Endodermal cell (in vitro differentiated cells): ENCODE measurements around the gene PGS1. TPM values are rescaled to one million over a fixed set of nuclear protein-coding genes. Genes with fewer than 3 reads are reported as not detected.

Source experiments
- DNase-seq: peaks from one replicate; pipeline ENCODE4 v3.0.0-alpha.2; 2017
- H3K27ac ChIP-seq: 2 replicates; pipeline ENCODE4 v1.5.1; 2013; ENCODE audit warnings: mild to moderate bottlenecking, low read depth, low read length, moderate library complexity
- H3K27me3 ChIP-seq: 2 replicates; pipeline ENCODE4 v1.6.1; 2013; ENCODE audit warnings: mild to moderate bottlenecking, low read length, moderate library complexity; ENCODE audit not compliant: insufficient read depth, control insufficient read depth, poor library complexity, severe bottlenecking
- H3K36me3 ChIP-seq: 2 replicates; pipeline ENCODE4 v1.7.0; 2013; ENCODE audit warnings: mild to moderate bottlenecking, low read length, moderate library complexity; ENCODE audit not compliant: control insufficient read depth, insufficient read depth
- H3K4me1 ChIP-seq: one replicate; pipeline ENCODE4 v1.7.0; 2013; ENCODE audit warnings: low read length; ENCODE audit not compliant: control insufficient read depth, insufficient read depth
- H3K4me3 ChIP-seq: 2 replicates; pipeline ENCODE4 v1.5.1; 2013; ENCODE audit warnings: mild to moderate bottlenecking, low read length, moderate library complexity
- H3K9ac ChIP-seq: 2 replicates; pipeline ENCODE4 v1.6.1; 2013; ENCODE audit warnings: mild to moderate bottlenecking, low read length, moderate library complexity; ENCODE audit not compliant: poor library complexity, severe bottlenecking; ENCODE audit errors: extremely low read depth
- H3K9me3 ChIP-seq: 2 replicates; pipeline ENCODE4 v1.6.1; 2013; ENCODE audit warnings: mild to moderate bottlenecking, low read length, moderate library complexity; ENCODE audit not compliant: control insufficient read depth
- H3K27ac Mint-ChIP-seq: 2 replicates; pipeline ENCODE4 v1.8.0; 2020; ENCODE audit warnings: mixed read lengths
- H3K27me3 Mint-ChIP-seq: 2 replicates; pipeline ENCODE4 v1.8.0; 2021; ENCODE audit warnings: mild to moderate bottlenecking, mixed read lengths; ENCODE audit not compliant: insufficient read depth
- H3K36me3 Mint-ChIP-seq: 2 replicates; pipeline ENCODE4 v1.8.0; 2020; ENCODE audit warnings: low read depth, mixed read lengths
- H3K4me1 Mint-ChIP-seq: 2 replicates; pipeline ENCODE4 v1.8.0; 2020; ENCODE audit warnings: mixed read lengths
- H3K4me3 Mint-ChIP-seq: 2 replicates; pipeline ENCODE4 v1.8.0; 2020; ENCODE audit warnings: mild to moderate bottlenecking, moderate library complexity, mixed read lengths
- H3K9me3 Mint-ChIP-seq: 2 replicates; pipeline ENCODE4 v1.8.0; 2020; ENCODE audit warnings: mild to moderate bottlenecking, mixed read lengths
- WGBS, 2 experiments: methylation state at CpG; one replicate each; pipeline versions ENCODE4 v1.1.5 to v1.1.7; 2013; ENCODE audit warnings: missing lambda C conversion rate in 2 of 2, mixed read lengths in 1 of 2; ENCODE audit not compliant: insufficient coverage in 1 of 2, insufficient read length in 1 of 2; 5-methylcytosine and 5-hydroxymethylcytosine counted together
- total RNA-seq, 2 donors: library from RNA; stranded (reverse); fragmentation: NEBNext Ultra II Directional in 1 of 2; extraction: Animal tissue kit (Norgen Biotek cat#: 25700) in 1 of 2; gene quantifications; 2 replicates in 1 of 2; 3 replicates in 1 of 2; pipeline ENCODE4 v1.2.1, GENCODE V29; 2021
- TF ChIP-seq, protein P1 (sequence below): fragments of 200-600 bp; sonication (generic); conservative IDR thresholded peaks from 2 replicates; pipeline ENCODE4 v1.5.0; 2021; ENCODE audit warnings: antibody characterized with exemption, mild to moderate bottlenecking

Gene PGS1
- total RNA-seq, 2 donors from 2014 or later: 57.1 to 58.2 TPM

DNA sequence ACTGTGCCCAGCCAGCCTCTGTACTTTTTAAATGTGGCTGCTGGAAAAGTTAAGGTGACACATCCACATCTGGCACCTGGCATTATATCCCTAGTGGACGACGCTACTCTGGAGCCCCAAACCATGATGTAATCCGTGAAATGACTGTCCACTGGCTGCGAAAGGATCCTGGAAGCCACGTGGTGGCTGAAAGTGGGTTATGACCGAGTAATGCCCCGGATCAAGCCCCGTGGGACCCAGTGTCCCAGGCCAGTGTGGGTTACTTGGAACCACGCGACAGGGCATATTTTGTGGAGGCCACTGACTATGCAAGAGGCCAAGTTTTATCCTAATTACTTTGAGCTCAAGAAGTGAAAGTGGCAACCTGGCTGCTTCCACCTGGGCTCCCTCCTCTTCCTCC, 79.6 kb downstream of the PGS1 start:
- Mint-ChIP-seq H3K36me3 (no peaks in the 10 kb centered on the region), H3K4me3 (no peak overlapping the region), H3K4me1 (no peaks in the 10 kb centered on the region), H3K27ac (no peak overlapping the region), H3K27me3 (no peaks in the 10 kb centered on the region), H3K9me3 (no peaks in the 10 kb centered on the region)
- WGBS, 2 experiments: 92 to 97% methylated on average over 10 of the region's 10 CpGs
- no peaks in the 10 kb centered on the region for H3K9me3 ChIP-seq
- no peaks in the 10 kb centered on the region for H3K4me1 ChIP-seq
- H3K9ac ChIP-seq: no peak overlapping the region
- no peaks in the 10 kb centered on the region for H3K36me3 ChIP-seq
- TF ChIP-seq, protein P1, sequence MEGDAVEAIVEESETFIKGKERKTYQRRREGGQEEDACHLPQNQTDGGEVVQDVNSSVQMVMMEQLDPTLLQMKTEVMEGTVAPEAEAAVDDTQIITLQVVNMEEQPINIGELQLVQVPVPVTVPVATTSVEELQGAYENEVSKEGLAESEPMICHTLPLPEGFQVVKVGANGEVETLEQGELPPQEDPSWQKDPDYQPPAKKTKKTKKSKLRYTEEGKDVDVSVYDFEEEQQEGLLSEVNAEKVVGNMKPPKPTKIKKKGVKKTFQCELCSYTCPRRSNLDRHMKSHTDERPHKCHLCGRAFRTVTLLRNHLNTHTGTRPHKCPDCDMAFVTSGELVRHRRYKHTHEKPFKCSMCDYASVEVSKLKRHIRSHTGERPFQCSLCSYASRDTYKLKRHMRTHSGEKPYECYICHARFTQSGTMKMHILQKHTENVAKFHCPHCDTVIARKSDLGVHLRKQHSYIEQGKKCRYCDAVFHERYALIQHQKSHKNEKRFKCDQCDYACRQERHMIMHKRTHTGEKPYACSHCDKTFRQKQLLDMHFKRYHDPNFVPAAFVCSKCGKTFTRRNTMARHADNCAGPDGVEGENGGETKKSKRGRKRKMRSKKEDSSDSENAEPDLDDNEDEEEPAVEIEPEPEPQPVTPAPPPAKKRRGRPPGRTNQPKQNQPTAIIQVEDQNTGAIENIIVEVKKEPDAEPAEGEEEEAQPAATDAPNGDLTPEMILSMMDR: no peak
- no peak overlapping the region for H3K27ac ChIP-seq
- H3K4me3 ChIP-seq: no peak overlapping the region
- DNase-seq: no peak
- H3K27me3 ChIP-seq: no peaks in the 10 kb centered on the region

DNA sequence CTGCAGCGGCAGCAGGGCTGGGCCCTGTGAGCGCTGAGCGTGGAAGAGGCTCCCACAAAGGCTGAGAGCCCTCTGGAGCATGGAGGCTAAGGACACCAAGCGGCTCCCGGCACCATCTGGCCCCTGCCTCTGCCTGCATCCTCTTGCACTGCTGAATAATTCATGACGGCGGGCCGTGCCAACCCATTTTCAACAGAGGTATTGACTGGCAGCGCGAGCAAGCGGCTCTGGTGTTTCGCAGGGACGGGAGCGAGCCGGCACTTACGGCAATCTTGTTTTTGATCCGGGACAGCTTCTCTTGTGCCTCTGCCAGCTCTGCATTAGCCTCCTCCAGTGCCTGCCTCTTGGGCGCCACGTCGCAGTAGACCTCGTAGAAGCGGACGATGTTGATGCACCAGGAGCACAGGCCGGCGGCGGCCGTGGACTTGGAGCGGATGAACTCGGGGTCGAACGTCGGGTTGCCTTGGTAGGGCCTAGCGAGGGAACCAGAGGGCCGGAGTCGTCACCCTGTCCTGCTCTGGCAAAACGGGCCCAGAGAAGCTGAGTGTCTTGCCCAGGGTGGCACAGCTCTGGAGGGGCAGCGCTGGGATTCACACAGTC, 80.4 kb downstream of the PGS1 start:
- no peak overlapping the region for H3K4me3 Mint-ChIP-seq
- Histone ChIP-seq H3K27ac (no peak overlapping the region), H3K9ac (no peak overlapping the region), H3K9me3 (no peaks in the 10 kb centered on the region), H3K4me1 (no peaks in the 10 kb centered on the region), H3K36me3 (no peaks in the 10 kb centered on the region), H3K4me3 (no peak overlapping the region), H3K27me3 (no peaks in the 10 kb centered on the region)
- H3K27ac Mint-ChIP-seq: peak overlapping the region; percentile 26
- WGBS, 2 experiments: 93% methylated on average over 23 to 37 of the region's 37 CpGs
- peaks cover under 1% of the 10 kb centered on the region for H3K9me3 Mint-ChIP-seq
- no peaks in the 10 kb centered on the region for H3K36me3 Mint-ChIP-seq
- H3K4me1 Mint-ChIP-seq: no peaks in the 10 kb centered on the region
- no peak for DNase-seq
- TF ChIP-seq, protein P1: no peak
- no peaks in the 10 kb centered on the region for H3K27me3 Mint-ChIP-seq

DNA sequence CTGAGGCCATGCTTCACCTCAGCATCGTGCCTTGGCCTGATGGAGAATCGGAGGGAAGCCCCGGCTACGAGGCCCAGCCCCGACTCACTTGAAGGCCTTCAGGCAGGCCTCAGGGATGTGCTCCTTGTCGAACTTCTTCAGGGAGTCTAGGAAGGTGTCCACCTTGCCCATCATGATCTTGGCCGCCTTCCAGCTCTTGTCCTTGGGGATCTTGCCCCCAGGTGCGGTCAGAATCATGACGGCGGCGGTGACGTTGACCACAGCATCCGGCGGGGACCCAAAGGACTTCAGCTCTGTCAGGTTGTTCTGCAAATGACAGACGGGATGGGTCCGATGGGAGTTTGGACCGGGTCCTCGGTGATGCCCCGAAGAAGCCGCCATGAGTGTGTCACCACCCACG, 81.2 kb downstream of the PGS1 start:
- H3K4me3 ChIP-seq: no peak overlapping the region
- no peaks in the 10 kb centered on the region for H3K36me3 ChIP-seq
- H3K27me3 ChIP-seq: no peaks in the 10 kb centered on the region
- H3K27ac ChIP-seq: no peak overlapping the region
- Mint-ChIP-seq H3K36me3 (no peaks in the 10 kb centered on the region), H3K4me1 (no peaks in the 10 kb centered on the region), H3K4me3 (no peak overlapping the region), H3K9me3 (peaks cover 8% of the 10 kb centered on the region), H3K27me3 (no peaks in the 10 kb centered on the region), H3K27ac (no peak overlapping the region)
- TF ChIP-seq, protein P1: no peak
- no peaks in the 10 kb centered on the region for H3K4me1 ChIP-seq
- no peak overlapping the region for H3K9ac ChIP-seq
- WGBS, 2 experiments: 91 to 96% methylated on average over 19 to 21 of the region's 21 CpGs
- DNase-seq: no peak
- H3K9me3 ChIP-seq: peaks cover 3% of the 10 kb centered on the region
